Fibroblast of villous mesenchyme (primary cell): Measurements from ENCODE around the gene MSX1. TPM values are rescaled to one million over a fixed set of nuclear protein-coding genes. Genes with fewer than 3 reads are reported as not detected.

Experiments used
- DNase-seq: peaks from one replicate; pipeline ENCODE4 v3.0.0-alpha.2; 2010; ENCODE audit warnings: low read depth
- H3K4me3 ChIP-seq: 2 replicates; pipeline ENCODE4 v1.5.1; 2011; ENCODE audit warnings: low read depth, mild to moderate bottlenecking, low read length
- CTCF ChIP-seq: IDR thresholded peaks from 2 replicates; pipeline ENCODE4 v1.5.1; 2012; ENCODE audit warnings: low read depth, mild to moderate bottlenecking, low read length; ENCODE audit not compliant: insufficient read depth
- total RNA-seq: library from RNA; depleted of rRNA; stranded (reverse); fragments of >200 nt; gene quantifications from 2 replicates; pipeline ENCODE4 v1.2.3, GENCODE V29; 2012

The MSX1 gene
- total RNA-seq, result 3.2 and 4.3 TPM in 2 replicates

DNA sequence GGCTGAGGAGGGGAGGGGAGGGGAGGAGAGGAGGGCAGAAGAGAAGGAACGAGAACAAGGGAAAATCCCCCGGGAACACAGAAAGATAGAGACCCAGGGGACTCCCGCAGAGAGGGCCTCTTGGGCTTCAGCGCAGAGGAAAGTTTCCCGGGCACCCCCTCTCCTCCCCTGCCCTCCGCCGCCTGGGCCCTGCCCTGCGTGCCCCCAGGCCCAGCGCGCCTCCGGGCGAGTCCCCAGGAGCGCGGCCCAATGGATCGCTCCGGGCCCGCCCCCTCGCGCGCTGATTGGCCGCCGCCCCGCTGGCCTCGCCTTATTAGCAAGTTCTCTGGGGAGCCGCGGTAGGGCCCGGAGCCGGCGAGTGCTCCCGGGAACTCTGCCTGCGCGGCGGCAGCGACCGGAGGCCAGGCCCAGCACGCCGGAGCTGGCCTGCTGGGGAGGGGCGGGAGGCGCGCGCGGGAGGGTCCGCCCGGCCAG lies at the start of gene MSX1:
MSX1 (plus strand) TSS at position 341 of the 474 bp plus-strand sequence. CDS start 235 bp downstream, outside the sequence.
- peak within 1 kb of the TSS; percentile 85 for H3K4me3 ChIP-seq
- peak; percentile 89 for DNase-seq
- TF ChIP-seq CTCF, result no peak

- no peak for TF ChIP-seq CTCF
- no peak for DNase-seq
- H3K4me3 ChIP-seq, result no peak overlapping the region
These were observed 49.2 kb upstream of the MSX1 start for GRCh38 chr4:4810092-4810774.

DNA sequence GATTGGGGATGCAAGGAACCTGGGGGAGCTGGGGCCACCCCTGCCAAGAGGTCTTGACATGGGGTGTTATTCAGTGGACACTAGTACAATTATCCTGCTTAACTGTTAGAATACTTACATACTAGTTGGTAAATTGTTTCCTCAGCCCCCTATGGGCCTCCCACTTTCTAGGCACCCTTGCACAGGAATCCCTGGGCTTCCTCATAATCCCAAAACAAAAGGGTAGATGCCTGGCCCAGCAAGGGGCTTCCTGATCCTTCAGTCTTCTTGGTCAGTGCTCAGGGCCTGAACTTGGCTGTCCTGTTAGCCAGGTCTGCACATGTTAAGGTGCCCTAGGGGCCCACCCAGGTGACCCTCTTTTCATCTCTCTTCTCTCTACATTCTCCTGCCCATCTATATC lies 48.7 kb upstream of the MSX1 start:
- no peak for DNase-seq
- no peak for TF ChIP-seq CTCF
- no peak overlapping the region for H3K4me3 ChIP-seq

- H3K4me3 ChIP-seq, result no peak overlapping the region
- no peak for TF ChIP-seq CTCF
- no peak for DNase-seq
These were observed 47.2 kb upstream of the MSX1 start for GRCh38 chr4:4812145-4812794.

GRCh38 chr4:4818415-4819212 lies 40.9 kb upstream of the MSX1 start:
- DNase-seq, result no peak
- H3K4me3 ChIP-seq, result no peak overlapping the region
- TF ChIP-seq CTCF, result no peak

- no peak overlapping the region for H3K4me3 ChIP-seq
- DNase-seq, result no peak
- TF ChIP-seq CTCF, result no peak
These were observed 40.3 kb upstream of the MSX1 start for GRCh38 chr4:4819213-4819606.
